ENCODE data around the gene MCF2L2. TPM values are rescaled to one million over a fixed set of nuclear protein-coding genes. Genes with fewer than 3 reads are reported as not detected.

MCF2L2 gene
- total RNA-seq, 2 experiments from 2014 or later = 6.5 to 8.2 TPM

DNA sequence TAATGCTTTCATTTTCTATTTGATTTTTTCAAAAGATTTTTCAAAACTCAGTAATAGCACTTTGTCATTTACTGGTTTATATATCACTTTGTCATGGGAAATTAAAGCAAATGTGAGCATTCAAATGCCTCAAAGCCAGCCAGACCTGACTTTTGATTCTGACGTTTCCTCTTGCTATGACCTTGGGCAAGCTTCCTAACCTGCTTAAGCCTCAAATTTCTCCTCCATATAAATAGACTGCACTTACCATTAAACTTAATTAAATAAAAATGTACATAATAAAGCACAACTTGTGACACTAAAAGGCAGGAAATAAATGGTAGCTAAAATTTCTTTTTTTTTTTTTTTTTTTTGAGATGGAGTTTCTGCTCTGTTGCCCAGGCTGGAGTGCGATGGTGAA lies 19.2 kb downstream of the MCF2L2 start:
- Mint-ChIP-seq H3K36me3 (no peaks in the 10 kb centered on the region), H3K9me3 (no peaks in the 10 kb centered on the region), H3K27me3 (peaks cover 3% of the 10 kb centered on the region), H3K4me3 (no peak overlapping the region), H3K4me1 (peaks cover 3% of the 10 kb centered on the region), H3K27ac (no peak overlapping the region)
- no peak for DNase-seq
- ATAC-seq (ENCODE audit: low read depth) = no peak
- POLR2A ChIA-PET = interaction anchor here (0.6 kb wide), 1 partner anchor 154 kb away, joined by 3 read pairs; no protein-coding TSS in a partner anchor

- H3K4me3 Mint-ChIP-seq = no peak overlapping the region
- POLR2A ChIA-PET = no interaction called here
- DNase-seq = no peak
- H3K27ac Mint-ChIP-seq = no peak overlapping the region
- no peaks in the 10 kb centered on the region for H3K36me3 Mint-ChIP-seq
- H3K27me3 Mint-ChIP-seq = peaks cover 2% of the 10 kb centered on the region
- ATAC-seq (ENCODE audit: low read depth) = no peak
- H3K4me1 Mint-ChIP-seq = peaks cover 10% of the 10 kb centered on the region
- no peaks in the 10 kb centered on the region for H3K9me3 Mint-ChIP-seq
Measured at GRCh38 chr3:183401678-183402077, 26.7 kb downstream of the MCF2L2 start.

- no peaks in the 10 kb centered on the region for H3K36me3 Mint-ChIP-seq
- DNase-seq (no peak), ATAC-seq (ENCODE audit: low read depth) (no peak)
- H3K27ac Mint-ChIP-seq = no peak overlapping the region
- POLR2A ChIA-PET = no interaction called here
- peaks cover 15% of the 10 kb centered on the region for H3K4me1 Mint-ChIP-seq
- H3K9me3 Mint-ChIP-seq = no peaks in the 10 kb centered on the region
- H3K4me3 Mint-ChIP-seq = no peak overlapping the region
- H3K27me3 Mint-ChIP-seq = peaks cover 2% of the 10 kb centered on the region
Measured at GRCh38 chr3:183400352-183400751, 28.1 kb downstream of the MCF2L2 start.

- no peak for DNase-seq
- no peak overlapping the region for H3K27ac Mint-ChIP-seq
- H3K4me3 Mint-ChIP-seq = no peak overlapping the region
- no peaks in the 10 kb centered on the region for H3K9me3 Mint-ChIP-seq
- POLR2A ChIA-PET = no interaction called here
- H3K36me3 Mint-ChIP-seq = no peaks in the 10 kb centered on the region
- no peak for ATAC-seq (ENCODE audit: low read depth)
- H3K27me3 Mint-ChIP-seq = no peaks in the 10 kb centered on the region
- peaks cover 9% of the 10 kb centered on the region for H3K4me1 Mint-ChIP-seq
Measured at GRCh38 chr3:183396662-183397391, 31.6 kb downstream of the MCF2L2 start.

DNA sequence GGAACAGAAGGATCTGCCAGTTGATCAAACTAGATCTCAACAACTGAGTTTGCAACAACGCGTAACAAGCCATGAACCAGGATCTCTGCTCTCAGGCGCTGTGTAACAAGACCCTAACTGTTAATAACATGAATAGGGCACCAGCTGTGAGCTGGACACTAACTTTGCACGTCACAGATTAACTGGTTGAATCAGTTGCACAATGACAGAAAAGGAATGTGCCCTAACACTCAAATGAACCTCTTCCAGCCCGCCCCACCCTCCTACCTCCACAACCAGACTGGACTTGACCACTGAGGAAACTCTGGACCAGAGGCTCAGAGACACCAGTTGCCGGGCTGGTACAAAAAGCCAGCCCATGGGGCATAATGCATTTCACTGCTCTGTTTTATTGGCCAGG lies 34.3 kb downstream of the MCF2L2 start:
- peaks cover 6% of the 10 kb centered on the region for H3K4me1 Mint-ChIP-seq
- no peaks in the 10 kb centered on the region for H3K36me3 Mint-ChIP-seq
- H3K27ac Mint-ChIP-seq = no peak overlapping the region
- no peak overlapping the region for H3K4me3 Mint-ChIP-seq
- H3K9me3 Mint-ChIP-seq = no peaks in the 10 kb centered on the region
- POLR2A ChIA-PET = no interaction called here
- DNase-seq (no peak), ATAC-seq (ENCODE audit: low read depth) (no peak)
- H3K27me3 Mint-ChIP-seq = no peaks in the 10 kb centered on the region

- H3K4me3 Mint-ChIP-seq = no peak overlapping the region
- ATAC-seq (ENCODE audit: low read depth) (no peak), DNase-seq (no peak)
- no peaks in the 10 kb centered on the region for H3K9me3 Mint-ChIP-seq
- no peak overlapping the region for H3K27ac Mint-ChIP-seq
- H3K4me1 Mint-ChIP-seq = peaks cover 6% of the 10 kb centered on the region
- POLR2A ChIA-PET = no interaction called here
- H3K27me3 Mint-ChIP-seq = no peaks in the 10 kb centered on the region
- H3K36me3 Mint-ChIP-seq = no peaks in the 10 kb centered on the region
Measured at GRCh38 chr3:183393625-183394024, 34.8 kb downstream of the MCF2L2 start.

- POLR2A ChIA-PET = no interaction called here
- Mint-ChIP-seq H3K27me3 (no peaks in the 10 kb centered on the region), H3K36me3 (no peaks in the 10 kb centered on the region), H3K4me3 (no peak overlapping the region), H3K4me1 (peaks cover 6% of the 10 kb centered on the region), H3K27ac (no peak overlapping the region), H3K9me3 (no peaks in the 10 kb centered on the region)
- no peak for ATAC-seq (ENCODE audit: low read depth)
- no peak for DNase-seq
Measured at GRCh38 chr3:183392186-183393034, 36.0 kb downstream of the MCF2L2 start.

- no peaks in the 10 kb centered on the region for H3K36me3 Mint-ChIP-seq
- no peak overlapping the region for H3K27ac Mint-ChIP-seq
- no peaks in the 10 kb centered on the region for H3K9me3 Mint-ChIP-seq
- DNase-seq (no peak), ATAC-seq (ENCODE audit: low read depth) (no peak)
- no peak overlapping the region for H3K4me3 Mint-ChIP-seq
- H3K4me1 Mint-ChIP-seq = peaks cover 4% of the 10 kb centered on the region
- POLR2A ChIA-PET = no interaction called here
- H3K27me3 Mint-ChIP-seq = no peaks in the 10 kb centered on the region
Measured at GRCh38 chr3:183391460-183391859, 37.0 kb downstream of the MCF2L2 start.

DNA sequence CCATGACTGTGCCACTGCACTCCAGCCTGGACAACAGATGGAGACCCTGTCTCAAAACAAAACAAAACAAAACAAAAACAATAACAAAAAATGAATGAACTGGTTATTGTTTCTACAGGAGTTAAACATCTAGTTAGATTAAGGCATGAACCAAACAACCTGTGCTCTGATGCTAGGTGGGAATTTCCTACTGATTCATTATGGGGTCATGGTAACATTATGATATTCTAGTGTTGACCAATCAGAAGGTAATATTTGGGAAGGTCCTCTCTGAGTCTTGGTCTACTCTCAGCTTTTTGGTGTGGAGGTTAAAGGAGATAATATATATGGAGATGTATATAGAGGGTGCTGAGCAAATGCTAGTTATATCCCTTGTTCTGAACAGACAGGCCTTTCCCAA lies 37.6 kb downstream of the MCF2L2 start:
- no peak for DNase-seq
- no peak for ATAC-seq (ENCODE audit: low read depth)
- H3K4me3 Mint-ChIP-seq = no peak overlapping the region
- peaks cover under 1% of the 10 kb centered on the region for H3K36me3 Mint-ChIP-seq
- peaks cover under 1% of the 10 kb centered on the region for H3K27me3 Mint-ChIP-seq
- POLR2A ChIA-PET = no interaction called here
- H3K9me3 Mint-ChIP-seq = no peaks in the 10 kb centered on the region
- H3K4me1 Mint-ChIP-seq = peaks cover under 1% of the 10 kb centered on the region
- H3K27ac Mint-ChIP-seq = no peak overlapping the region

- Mint-ChIP-seq H3K27ac (no peak overlapping the region), H3K9me3 (no peaks in the 10 kb centered on the region), H3K4me3 (no peak overlapping the region), H3K27me3 (peaks cover 2% of the 10 kb centered on the region), H3K36me3 (peaks cover 2% of the 10 kb centered on the region), H3K4me1 (peaks cover 2% of the 10 kb centered on the region)
- ATAC-seq (ENCODE audit: low read depth) = no peak
- POLR2A ChIA-PET = no interaction called here
- DNase-seq = no peak
Measured at GRCh38 chr3:183388213-183388895, 40.1 kb downstream of the MCF2L2 start.

DNA sequence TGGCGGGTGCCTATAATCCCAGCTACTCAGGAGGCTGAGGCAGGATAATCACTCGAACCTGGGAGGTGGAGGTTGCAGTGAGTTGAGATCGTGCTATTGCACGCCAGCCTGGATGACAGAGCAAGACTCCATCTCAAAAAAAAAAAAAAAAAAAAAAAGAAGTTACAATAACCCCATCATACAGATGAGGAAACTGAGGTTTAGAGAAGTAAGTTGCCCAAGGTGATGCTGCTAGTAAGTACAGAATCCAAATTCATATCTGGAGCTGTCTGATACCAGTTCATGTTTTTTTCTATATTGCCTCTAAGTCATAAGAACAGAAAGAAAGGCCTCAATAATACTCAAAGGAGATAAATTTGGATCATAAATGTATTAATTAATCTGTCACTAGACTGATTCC lies 40.6 kb downstream of the MCF2L2 start:
- no peak for ATAC-seq (ENCODE audit: low read depth)
- no peaks in the 10 kb centered on the region for H3K9me3 Mint-ChIP-seq
- no peak overlapping the region for H3K27ac Mint-ChIP-seq
- H3K36me3 Mint-ChIP-seq = peaks cover 2% of the 10 kb centered on the region
- no peak overlapping the region for H3K4me3 Mint-ChIP-seq
- DNase-seq = no peak
- H3K4me1 Mint-ChIP-seq = peaks cover 2% of the 10 kb centered on the region
- peaks cover 2% of the 10 kb centered on the region for H3K27me3 Mint-ChIP-seq
- POLR2A ChIA-PET = no interaction called here

- ATAC-seq (ENCODE audit: low read depth) = no peak
- H3K4me3 Mint-ChIP-seq = no peak overlapping the region
- H3K9me3 Mint-ChIP-seq = no peaks in the 10 kb centered on the region
- POLR2A ChIA-PET = no interaction called here
- peaks cover 2% of the 10 kb centered on the region for H3K27me3 Mint-ChIP-seq
- H3K36me3 Mint-ChIP-seq = peaks cover 2% of the 10 kb centered on the region
- H3K27ac Mint-ChIP-seq = no peak overlapping the region
- DNase-seq = no peak
- H3K4me1 Mint-ChIP-seq = peaks cover 4% of the 10 kb centered on the region
Measured at GRCh38 chr3:183386651-183387050, 41.8 kb downstream of the MCF2L2 start.

- DNase-seq = no peak
- Mint-ChIP-seq H3K27ac (peak overlapping the region; percentile 32), H3K4me1 (peaks cover 4% of the 10 kb centered on the region), H3K4me3 (no peak overlapping the region), H3K27me3 (peaks cover 2% of the 10 kb centered on the region), H3K9me3 (no peaks in the 10 kb centered on the region), H3K36me3 (peaks cover 2% of the 10 kb centered on the region)
- peak; percentile 75 for ATAC-seq (ENCODE audit: low read depth)
- POLR2A ChIA-PET = no interaction called here
Measured at GRCh38 chr3:183385698-183386613, 42.5 kb downstream of the MCF2L2 start.

All from activated naive CD8-positive, alpha-beta T cell treated with anti-CD3 and anti-CD28 coated beads, Interleukin-2, amount 10 ng/mL, durations not matched to agents 7 days and 5 days (primary cell).